Neural crest cell (in vitro differentiated cells): Measurements from ENCODE around the gene SAE1. TPM values are rescaled to one million over a fixed set of nuclear protein-coding genes. Genes with fewer than 3 reads are reported as not detected.

Experiments
- DNase-seq: peaks from one replicate; pipeline ENCODE4 v3.0.0; 2021; ENCODE audit warnings: low read depth, mixed read lengths, low spot score
- H3K27ac Mint-ChIP-seq: one replicate; pipeline ENCODE4 v1.8.0; 2021; ENCODE audit warnings: mild to moderate bottlenecking, mixed read lengths; ENCODE audit not compliant: unreplicated experiment
- H3K27me3 Mint-ChIP-seq: 2 replicates; pipeline ENCODE4 v1.8.0; 2021; ENCODE audit warnings: low read depth, mild to moderate bottlenecking, mixed read lengths
- H3K36me3 Mint-ChIP-seq: 2 replicates; pipeline ENCODE4 v1.8.0; 2021; ENCODE audit warnings: low read depth, mild to moderate bottlenecking, mixed read lengths
- H3K4me1 Mint-ChIP-seq: 2 replicates; pipeline ENCODE4 v1.8.0; 2021; ENCODE audit warnings: mixed read lengths
- H3K4me3 Mint-ChIP-seq: one replicate; pipeline ENCODE4 v1.8.0; 2021; ENCODE audit warnings: mild to moderate bottlenecking, mixed read lengths
- H3K9me3 Mint-ChIP-seq: 2 replicates; pipeline ENCODE4 v1.8.0; 2021; ENCODE audit warnings: mixed read lengths
- CTCF ChIP-seq: fragments of 200-600 bp; sonication (generic); conservative IDR thresholded peaks from 2 replicates; pipeline ENCODE4 v1.5.0; 2021; ENCODE audit warnings: antibody characterized with exemption, mild to moderate bottlenecking
- total RNA-seq: library from RNA; stranded (reverse); gene quantifications from 2 replicates; pipeline ENCODE4 v1.2.1, GENCODE V29; 2021

The SAE1 gene
- total RNA-seq, 1 donor from 2014 or later: 280 TPM

GRCh38 chr19:47089767-47090350 lies 40.8 kb upstream of the SAE1 start:
- H3K27me3 Mint-ChIP-seq: no peaks in the 10 kb centered on the region
- H3K9me3 Mint-ChIP-seq: no peaks in the 10 kb centered on the region
- TF ChIP-seq CTCF: no peak
- no peak overlapping the region for H3K27ac Mint-ChIP-seq
- peaks cover 5% of the 10 kb centered on the region for H3K4me1 Mint-ChIP-seq
- no peak for DNase-seq
- H3K4me3 Mint-ChIP-seq: no peak overlapping the region
- H3K36me3 Mint-ChIP-seq: peaks cover 24% of the 10 kb centered on the region

- TF ChIP-seq CTCF: no peak
These were observed 37.4 kb upstream of the SAE1 start for GRCh38 chr19:47093254-47093653.

GRCh38 chr19:47093841-47094240 lies 36.8 kb upstream of the SAE1 start:
- H3K36me3 Mint-ChIP-seq: peaks cover 17% of the 10 kb centered on the region
- H3K9me3 Mint-ChIP-seq: no peaks in the 10 kb centered on the region
- no peak for TF ChIP-seq CTCF
- H3K4me1 Mint-ChIP-seq: peaks cover 40% of the 10 kb centered on the region
- no peaks in the 10 kb centered on the region for H3K27me3 Mint-ChIP-seq
- no peak for DNase-seq
- no peak overlapping the region for H3K4me3 Mint-ChIP-seq
- no peak overlapping the region for H3K27ac Mint-ChIP-seq

More at GRCh38 chr19:47093254-47093653, 37.4 kb upstream of the SAE1 start:
- no peak for DNase-seq
- no peak overlapping the region for H3K27ac Mint-ChIP-seq
- peaks cover 17% of the 10 kb centered on the region for H3K36me3 Mint-ChIP-seq
- H3K27me3 Mint-ChIP-seq: no peaks in the 10 kb centered on the region
- H3K4me3 Mint-ChIP-seq: no peak overlapping the region
- peaks cover 35% of the 10 kb centered on the region for H3K4me1 Mint-ChIP-seq
- no peaks in the 10 kb centered on the region for H3K9me3 Mint-ChIP-seq

GRCh38 chr19:47094557-47095475 lies 35.8 kb upstream of the SAE1 start:
- H3K27me3 Mint-ChIP-seq: no peaks in the 10 kb centered on the region
- TF ChIP-seq CTCF: no peak
- H3K9me3 Mint-ChIP-seq: no peaks in the 10 kb centered on the region
- peaks cover 15% of the 10 kb centered on the region for H3K36me3 Mint-ChIP-seq
- DNase-seq: no peak
- no peak overlapping the region for H3K27ac Mint-ChIP-seq
- H3K4me3 Mint-ChIP-seq: no peak overlapping the region
- peaks cover 47% of the 10 kb centered on the region for H3K4me1 Mint-ChIP-seq

- Mint-ChIP-seq H3K27me3 (no peaks in the 10 kb centered on the region), H3K27ac (peak overlapping the region; percentile 78), H3K36me3 (peaks cover 15% of the 10 kb centered on the region), H3K4me1 (peaks cover 54% of the 10 kb centered on the region), H3K4me3 (no peak overlapping the region), H3K9me3 (no peaks in the 10 kb centered on the region)
- DNase-seq: no peak
- no peak for TF ChIP-seq CTCF
These were observed 35.0 kb upstream of the SAE1 start for GRCh38 chr19:47095476-47096099.
